ENCODE data around the gene DYNC2I2.
"Not testable (repeated sequence)": the region's sequence is repeated elsewhere in the genome, so short reads cannot be mapped to it uniquely, and the experiment has no call there.

The DYNC2I2 gene

DNA sequence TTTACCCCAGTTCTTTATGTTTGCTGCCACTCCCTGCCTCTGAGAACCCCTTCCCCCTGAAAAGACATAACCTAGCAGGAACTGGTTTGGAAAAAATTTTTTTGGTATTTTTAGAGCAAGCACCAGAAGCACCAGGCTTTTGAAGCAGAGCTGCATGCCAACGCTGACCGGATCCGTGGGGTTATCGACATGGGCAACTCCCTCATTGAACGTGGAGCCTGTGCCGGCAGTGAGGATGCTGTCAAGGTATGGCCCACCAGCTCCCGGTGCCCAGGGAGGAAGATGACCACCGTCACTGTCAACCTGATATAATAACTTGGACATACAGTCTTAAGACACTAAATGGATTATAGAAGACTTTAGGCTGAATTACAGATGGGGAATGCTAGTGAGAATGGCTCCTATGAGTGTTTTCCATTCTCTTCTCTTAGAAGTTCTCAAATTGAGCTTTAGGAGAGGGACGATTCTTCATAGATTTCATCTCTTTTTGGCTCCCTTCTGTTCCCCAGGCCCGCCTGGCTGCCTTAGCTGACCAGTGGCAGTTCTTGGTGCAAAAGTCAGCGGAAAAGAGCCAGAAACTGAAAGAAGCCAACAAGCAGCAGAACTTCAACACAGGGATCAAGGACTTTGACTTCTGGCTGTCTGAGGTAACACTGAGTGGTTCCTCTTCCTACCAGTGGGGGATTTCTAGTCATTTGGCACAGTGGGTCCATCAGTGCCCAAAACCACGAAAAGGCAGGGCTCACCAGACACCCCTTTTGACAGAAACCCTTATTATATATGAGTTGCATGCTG is 44.9 kb downstream of the DYNC2I2 start:
- no peak for DNase-seq

- DNase-seq, result no peak
These were observed 45.8 kb downstream of the DYNC2I2 start for GRCh38 chr9:128610897-128611296.

DNA sequence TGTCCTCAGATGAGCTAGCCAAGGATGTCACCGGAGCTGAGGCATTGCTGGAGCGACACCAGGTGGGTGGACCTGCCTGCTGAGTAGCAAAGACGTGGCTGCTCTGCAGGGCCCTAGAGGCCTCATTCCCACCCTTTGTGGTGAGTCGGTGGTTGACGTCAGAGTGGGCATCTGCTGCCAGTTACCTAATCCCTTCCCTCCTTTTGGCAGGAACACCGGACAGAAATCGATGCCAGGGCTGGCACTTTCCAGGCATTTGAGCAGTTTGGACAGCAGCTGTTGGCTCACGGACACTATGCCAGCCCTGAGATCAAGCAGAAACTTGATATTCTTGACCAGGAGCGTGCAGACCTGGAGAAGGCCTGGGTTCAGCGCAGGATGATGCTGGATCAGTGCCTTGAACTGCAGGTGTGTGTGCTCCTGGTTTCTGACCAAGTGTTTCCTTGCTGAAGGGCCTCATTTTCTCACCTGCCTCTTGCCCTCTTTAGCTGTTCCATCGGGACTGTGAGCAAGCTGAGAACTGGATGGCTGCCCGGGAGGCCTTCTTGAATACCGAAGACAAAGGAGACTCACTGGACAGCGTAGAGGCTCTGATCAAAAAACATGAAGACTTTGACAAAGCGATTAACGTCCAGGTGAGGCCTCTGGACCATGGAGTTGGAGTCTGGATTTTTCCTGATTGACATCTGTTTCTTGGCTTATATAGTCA is 48.9 kb downstream of the DYNC2I2 start:
- no peak for DNase-seq

GRCh38 chr9:128603697-128604096 is 53.0 kb downstream of the DYNC2I2 start:
- no peak for DNase-seq

- no peak for DNase-seq
These were observed 56.5 kb downstream of the DYNC2I2 start for GRCh38 chr9:128600099-128600498.

- DNase-seq, result no peak
These were observed 61.2 kb downstream of the DYNC2I2 start for GRCh38 chr9:128595471-128595870.

DNA sequence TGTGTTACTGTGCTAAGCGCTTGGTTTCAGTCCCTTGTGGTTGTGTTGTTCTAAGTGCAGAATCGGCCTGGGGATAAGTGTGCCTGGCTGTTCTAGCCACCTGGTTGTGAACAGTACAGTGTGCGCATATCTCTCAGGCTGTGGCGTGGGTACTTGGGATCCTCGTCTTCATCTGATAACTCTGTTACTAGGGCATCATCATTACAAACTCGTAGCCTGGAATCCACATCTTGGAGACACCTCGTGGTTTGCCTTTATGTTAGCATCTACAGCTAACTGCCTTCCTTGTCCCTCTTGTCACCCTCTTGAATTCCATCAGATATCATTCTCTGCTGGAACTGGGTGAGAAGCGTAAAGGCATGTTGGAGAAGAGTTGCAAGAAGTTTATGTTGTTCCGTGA is 62.8 kb downstream of the DYNC2I2 start:
- DNase-seq, result no peak

- DNase-seq, result no peak
These were observed 63.6 kb downstream of the DYNC2I2 start for GRCh38 chr9:128593039-128593438.

GRCh38 chr9:128588581-128589233 is 67.9 kb downstream of the DYNC2I2 start:
- no peak for DNase-seq

DNA sequence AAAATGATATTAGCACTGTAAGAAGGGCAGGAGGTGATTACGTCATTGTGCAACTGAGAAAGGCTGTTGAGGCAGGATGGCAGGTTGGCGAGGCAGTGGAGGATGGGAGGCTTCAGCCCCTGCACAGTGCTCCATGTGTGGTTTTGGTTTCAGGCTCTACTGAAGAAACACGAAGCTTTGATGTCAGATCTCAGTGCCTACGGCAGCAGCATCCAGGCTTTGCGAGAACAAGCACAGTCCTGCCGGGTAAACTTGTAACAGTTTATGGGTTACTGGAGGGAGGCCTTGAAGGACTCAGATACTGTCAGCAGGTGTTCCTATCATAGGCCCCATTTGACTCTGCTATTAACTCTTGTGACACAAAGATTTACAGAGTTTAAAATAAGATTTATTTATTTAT is 69.2 kb downstream of the DYNC2I2 start:
- no peak for DNase-seq

GRCh38 chr9:128586934-128587333 is 69.7 kb downstream of the DYNC2I2 start:
- DNase-seq, result not testable (repeated sequence)

GRCh38 chr9:128585155-128585554 is 71.5 kb downstream of the DYNC2I2 start:
- not testable (repeated sequence) for DNase-seq

All from NCI-H1417 (cell line).